K562 (cell line): ENCODE results near the gene CYP21A2.
"Not testable (repeated sequence)": the region's sequence is repeated elsewhere in the genome, so short reads cannot be mapped to it uniquely, and the experiment has no call there.

Experiments
- ATF2 ChIP-seq: sonication (generic); formaldehyde crosslinking; IDR thresholded peaks from 2 replicates; pipeline ENCODE4 v1.8.1; 2022; ENCODE audit warnings: missing genetic modification reagents
- BRF1 ChIP-seq: IDR thresholded peaks from 3 replicates; pipeline ENCODE4 v1.6.1; 2011; ENCODE audit warnings: borderline replicate concordance, mild to moderate bottlenecking; ENCODE audit not compliant: insufficient read length; ENCODE audit errors: extremely low read depth
- ELF4 ChIP-seq: fragments of 450-650 bp; formaldehyde crosslinking; IDR thresholded peaks from 2 replicates; pipeline ENCODE4 v1.4.0; 2022; ENCODE audit warnings: missing genetic modification characterization
- PCBP1 ChIP-seq: fragments of 200-400 bp; formaldehyde crosslinking; IDR thresholded peaks from 2 replicates; pipeline ENCODE4 v1.6.1; 2018; ENCODE audit warnings: mild to moderate bottlenecking, low read depth, low read length; ENCODE audit not compliant: poor library complexity, severe bottlenecking
- ZNF124 ChIP-seq: sonication (generic); formaldehyde crosslinking; IDR thresholded peaks from 2 replicates; pipeline ENCODE4 v1.8.1; 2022; ENCODE audit warnings: missing genetic modification reagents
- ZNF239 ChIP-seq: fragments of 250-450 bp; sonication (Bioruptor Pico); IDR thresholded peaks from 2 replicates; pipeline ENCODE4 v1.4.0; 2020; ENCODE audit warnings: mild to moderate bottlenecking
- TF ChIP-seq, protein P1 (sequence below), 3 experiments: IDR thresholded peaks in 2 of 3; conservative IDR thresholded peaks in 1 of 3; 2 replicates each; pipeline ENCODE4 v1.5.1; 2011 to 2012; ENCODE audit warnings: low read length in 3 of 3, mild to moderate bottlenecking in 3 of 3, control low read depth in 2 of 3, improper control_type of control experiment in 1 of 3, inconsistent platforms in 1 of 3, low read depth in 1 of 3, mixed read lengths in 1 of 3, moderate library complexity in 1 of 3; ENCODE audit not compliant: insufficient read depth in 2 of 3

DNA sequence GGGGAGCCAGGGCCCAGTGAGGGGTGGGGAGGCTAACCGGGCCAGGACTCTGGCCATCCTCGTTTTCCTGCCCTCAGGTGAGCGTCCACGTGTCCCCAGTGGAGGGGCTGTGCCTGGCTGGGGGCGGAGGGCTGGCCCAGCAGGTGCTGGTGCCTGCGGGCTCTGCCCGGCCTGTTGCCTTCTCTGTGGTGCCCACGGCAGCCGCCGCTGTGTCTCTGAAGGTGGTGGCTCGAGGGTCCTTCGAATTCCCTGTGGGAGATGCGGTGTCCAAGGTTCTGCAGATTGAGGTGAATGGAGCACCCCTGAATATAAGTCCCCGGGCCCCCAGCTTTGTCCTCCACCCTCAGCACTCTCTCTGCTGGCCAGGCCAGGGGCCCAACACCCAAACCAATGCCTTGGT is 43.8 kb upstream of the CYP21A2 start:
- not testable (repeated sequence) for TF ChIP-seq ZNF239 (CRISPR knock-in tag); ELF4; BRF1; PCBP1; ATF2 (CRISPR knock-in tag); ZNF124 (CRISPR knock-in tag)
- TF ChIP-seq, protein P1, sequence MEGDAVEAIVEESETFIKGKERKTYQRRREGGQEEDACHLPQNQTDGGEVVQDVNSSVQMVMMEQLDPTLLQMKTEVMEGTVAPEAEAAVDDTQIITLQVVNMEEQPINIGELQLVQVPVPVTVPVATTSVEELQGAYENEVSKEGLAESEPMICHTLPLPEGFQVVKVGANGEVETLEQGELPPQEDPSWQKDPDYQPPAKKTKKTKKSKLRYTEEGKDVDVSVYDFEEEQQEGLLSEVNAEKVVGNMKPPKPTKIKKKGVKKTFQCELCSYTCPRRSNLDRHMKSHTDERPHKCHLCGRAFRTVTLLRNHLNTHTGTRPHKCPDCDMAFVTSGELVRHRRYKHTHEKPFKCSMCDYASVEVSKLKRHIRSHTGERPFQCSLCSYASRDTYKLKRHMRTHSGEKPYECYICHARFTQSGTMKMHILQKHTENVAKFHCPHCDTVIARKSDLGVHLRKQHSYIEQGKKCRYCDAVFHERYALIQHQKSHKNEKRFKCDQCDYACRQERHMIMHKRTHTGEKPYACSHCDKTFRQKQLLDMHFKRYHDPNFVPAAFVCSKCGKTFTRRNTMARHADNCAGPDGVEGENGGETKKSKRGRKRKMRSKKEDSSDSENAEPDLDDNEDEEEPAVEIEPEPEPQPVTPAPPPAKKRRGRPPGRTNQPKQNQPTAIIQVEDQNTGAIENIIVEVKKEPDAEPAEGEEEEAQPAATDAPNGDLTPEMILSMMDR (IDR thresholded peaks at IDR 0.05 in 2 of 3, conservative IDR thresholded peaks at IDR 0.05 in 1 of 3; ENCODE audit: insufficient read depth in 2 of 3, low read depth in 1 of 3, low read length in 3 of 3), result not testable (repeated sequence)
